Psoas muscle (tissue), 8 donors: ENCODE data around the gene CEP70. TPM values are rescaled to one million over a fixed set of nuclear protein-coding genes. Genes with fewer than 3 reads are reported as not detected.
"Not testable (repeated sequence)": the region's sequence is repeated elsewhere in the genome, so short reads cannot be mapped to it uniquely, and the experiment has no call there.

Experiments used
- ATAC-seq, 4 donors: fragments of 200-7000 bp; cut with Tn5 transposase; one replicate each; pipeline ENCODE4 v1.9.1; 2020; ENCODE audit warnings: moderate library complexity in 3 of 4, mild to moderate bottlenecking in 2 of 4
- DNase-seq, 2 donors: peaks; one replicate each; pipeline ENCODE4 v3.0.0-alpha.2; 2020
- H3K27ac ChIP-seq: fragments of 200-600 bp; one replicate; pipeline ENCODE4 v1.8.0; 2022
- H3K27me3 ChIP-seq, 3 donors: fragments of 200-600 bp in 1 of 3; one replicate each; pipeline versions ENCODE4 v1.6.1 to v1.8.0; 2013 to 2022; ENCODE audit warnings: low read length in 2 of 3, mild to moderate bottlenecking in 2 of 3, moderate library complexity in 1 of 3; ENCODE audit not compliant: insufficient read depth in 3 of 3
- H3K36me3 ChIP-seq, 2 donors: fragments of 200-600 bp in 1 of 2; one replicate each; pipeline versions ENCODE4 v1.6.1 to v1.8.0; 2013 to 2022; ENCODE audit warnings: low read depth in 1 of 2, mild to moderate bottlenecking in 1 of 2, moderate library complexity in 1 of 2; ENCODE audit not compliant: insufficient read depth in 1 of 2
- H3K4me1 ChIP-seq: fragments of 200-600 bp; one replicate; pipeline ENCODE4 v1.8.0; 2022
- H3K4me3 ChIP-seq: fragments of 200-600 bp; one replicate; pipeline ENCODE4 v1.8.0; 2022; ENCODE audit warnings: mild to moderate bottlenecking
- H3K9me3 ChIP-seq: fragments of 200-600 bp; one replicate; pipeline ENCODE4 v1.8.0; 2022
- WGBS, 3 donors: extraction: QIAGEN DNeasy Blood & Tissue Kit; methylation state at CpG; one replicate each; pipeline versions ENCODE4 v1.1.6 to v1.1.7; 2013; 5-methylcytosine and 5-hydroxymethylcytosine counted together
- intact Hi-C, 2 donors: fragments of 100-400 bp; cut with DNase I; formaldehyde crosslinking; loops; one replicate each; pipeline versions ENCODE4 v1.11.0 to v1.14.2; 2022
- polyA plus RNA-seq, 3 donors: library from polyadenylated mRNA; stranded (reverse); fragments of 200-250 nt; gene quantifications; one replicate each; pipeline ENCODE4 v1.2.3, GENCODE V29; 2013
- total RNA-seq, 4 donors: library from RNA; stranded (reverse); fragmentation: NEBNext Ultra II Directional in 2 of 4; extraction: Animal tissue kit (Norgen Biotek cat#: 25700) in 2 of 4; gene quantifications; one replicate each; pipeline versions ENCODE4 v1.2.1 to v1.2.4, GENCODE V29; 2021 to 2023
- TF ChIP-seq, protein P1 (sequence below): fragments of 200-600 bp; IDR thresholded peaks from one replicate; pipeline ENCODE4 v1.8.0; 2022; ENCODE audit warnings: antibody characterized with exemption
- donor health status: healthy with polysubstance abuse.
- donor health status: DM: no; HTN: no; CAD: no; lungs with moderate emphysema.
- donor health status: Bipolar disorder and iron deficiency.
- donor health status: healthy.
- donor health status: DM: yes; HTN: yes; CAD: no.
- donor health status: DM: no; HTN: no; CAD: no.
- donor health status: DM: no; HTN: no; CAD: no.
- donor health status: DM: yes; HTN: yes; CAD: no.

The CEP70 gene
- total and polyA plus RNA-seq, 7 donors = 4.1 to 30.4 (median 21.4) TPM

DNA sequence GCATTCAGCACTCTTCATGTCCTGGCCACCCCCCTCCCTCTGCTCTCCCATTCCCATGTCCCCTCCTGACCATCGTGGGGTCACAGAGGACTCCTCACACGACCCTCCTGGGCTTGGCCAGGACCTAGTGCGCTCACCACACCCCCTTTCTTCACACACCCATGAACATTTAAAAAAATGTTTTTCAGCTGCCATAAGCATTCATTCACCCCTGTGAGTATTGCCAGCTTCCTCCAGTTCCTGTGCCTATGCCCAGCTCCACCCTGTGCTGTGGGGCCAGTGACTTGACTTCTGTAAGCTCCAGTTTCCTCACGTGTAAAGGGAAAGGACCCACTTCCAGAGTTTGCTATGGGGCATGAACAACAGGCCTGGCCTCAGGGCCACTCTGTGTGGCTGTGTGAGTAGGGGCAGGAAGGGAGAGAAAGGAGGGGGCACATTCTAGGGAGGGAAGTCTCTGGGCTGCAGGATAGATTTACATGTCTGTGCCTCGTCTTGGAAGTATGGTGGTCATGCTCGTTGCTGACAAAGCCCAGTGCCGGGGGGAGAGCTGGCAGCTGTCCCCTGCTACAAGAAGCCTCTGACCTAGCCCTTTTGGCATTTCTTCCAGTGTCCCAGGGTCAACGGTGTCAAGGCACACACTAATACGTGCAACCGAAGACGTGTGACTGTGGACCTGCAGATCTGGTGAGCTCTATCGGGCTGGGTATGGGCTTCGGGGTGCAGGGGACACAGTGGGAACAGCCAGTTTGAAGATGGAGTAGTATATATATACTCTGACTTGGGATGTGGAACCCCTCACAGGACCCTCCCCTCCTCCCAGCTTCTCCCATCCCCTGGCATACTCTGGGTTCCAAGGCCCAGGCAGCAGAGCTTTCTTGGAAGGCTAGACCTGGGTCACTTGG is 136.8 kb downstream of the CEP70 start:
- intact Hi-C loops = no loop called here
- no peaks in the 10 kb centered on the region for H3K36me3 ChIP-seq
- DNase-seq (no peak), ATAC-seq (peak in 3 of 4 donors; percentile 31 to 48 (median 46))
- H3K9me3 ChIP-seq = no peaks in the 10 kb centered on the region
- no peaks in the 10 kb centered on the region for H3K27me3 ChIP-seq
- TF ChIP-seq, protein P1, sequence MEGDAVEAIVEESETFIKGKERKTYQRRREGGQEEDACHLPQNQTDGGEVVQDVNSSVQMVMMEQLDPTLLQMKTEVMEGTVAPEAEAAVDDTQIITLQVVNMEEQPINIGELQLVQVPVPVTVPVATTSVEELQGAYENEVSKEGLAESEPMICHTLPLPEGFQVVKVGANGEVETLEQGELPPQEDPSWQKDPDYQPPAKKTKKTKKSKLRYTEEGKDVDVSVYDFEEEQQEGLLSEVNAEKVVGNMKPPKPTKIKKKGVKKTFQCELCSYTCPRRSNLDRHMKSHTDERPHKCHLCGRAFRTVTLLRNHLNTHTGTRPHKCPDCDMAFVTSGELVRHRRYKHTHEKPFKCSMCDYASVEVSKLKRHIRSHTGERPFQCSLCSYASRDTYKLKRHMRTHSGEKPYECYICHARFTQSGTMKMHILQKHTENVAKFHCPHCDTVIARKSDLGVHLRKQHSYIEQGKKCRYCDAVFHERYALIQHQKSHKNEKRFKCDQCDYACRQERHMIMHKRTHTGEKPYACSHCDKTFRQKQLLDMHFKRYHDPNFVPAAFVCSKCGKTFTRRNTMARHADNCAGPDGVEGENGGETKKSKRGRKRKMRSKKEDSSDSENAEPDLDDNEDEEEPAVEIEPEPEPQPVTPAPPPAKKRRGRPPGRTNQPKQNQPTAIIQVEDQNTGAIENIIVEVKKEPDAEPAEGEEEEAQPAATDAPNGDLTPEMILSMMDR = no peak
- H3K27ac ChIP-seq = no peak overlapping the region
- H3K4me3 ChIP-seq = no peak overlapping the region
- WGBS, 3 donors = 47 to 67% (median 52%) methylated on average over 13 of the region's 13 CpGs
- H3K4me1 ChIP-seq = no peaks in the 10 kb centered on the region

DNA sequence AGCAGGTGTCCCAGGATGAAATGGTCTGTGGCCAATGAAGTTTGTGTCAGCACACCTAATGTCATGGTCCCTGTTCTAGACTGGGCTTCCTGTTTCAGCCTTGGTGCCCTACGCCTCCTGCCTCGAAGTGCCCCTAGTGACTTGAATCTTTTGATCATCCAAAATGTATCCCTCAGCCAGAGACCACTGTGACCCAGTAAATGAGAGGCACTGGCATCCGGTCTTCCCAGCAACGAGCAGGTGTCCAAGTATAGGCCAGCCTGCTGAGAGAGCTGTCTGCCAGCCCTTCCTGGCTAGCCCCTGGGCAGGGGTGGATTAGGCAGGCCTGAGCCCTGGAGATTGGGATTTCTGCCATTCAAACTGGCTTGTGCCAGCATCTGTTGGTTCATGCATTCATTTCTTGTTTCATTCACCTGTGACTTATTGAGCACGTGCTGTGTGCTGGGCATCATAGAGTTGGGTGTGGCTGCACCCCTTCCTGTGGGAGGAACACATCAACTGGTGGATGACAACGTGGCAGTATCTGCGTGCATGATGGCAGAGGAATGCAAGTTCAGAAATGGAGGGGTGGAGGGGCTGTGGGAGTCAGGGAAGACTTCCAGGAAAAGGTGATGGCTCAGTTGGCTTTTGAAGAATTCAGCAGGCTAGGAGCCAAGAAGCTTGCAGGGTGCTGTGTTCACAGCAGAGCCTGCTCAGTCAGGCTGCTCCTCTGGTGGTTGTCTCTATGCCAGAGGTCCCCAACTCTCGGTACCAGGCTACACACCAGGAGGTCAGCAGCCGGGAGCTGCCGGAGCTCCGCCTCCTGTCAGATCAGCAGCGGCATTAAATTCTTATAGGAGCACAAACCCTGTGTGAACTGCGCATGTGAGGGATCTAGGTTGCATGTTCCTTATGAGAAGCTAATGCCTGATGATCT is 138.0 kb downstream of the CEP70 start:
- DNase-seq = no peak
- Histone ChIP-seq H3K27ac (no peak overlapping the region), H3K36me3 (no peaks in the 10 kb centered on the region), H3K27me3 (no peaks in the 10 kb centered on the region), H3K4me3 (no peak overlapping the region), H3K9me3 (no peaks in the 10 kb centered on the region), H3K4me1 (no peaks in the 10 kb centered on the region)
- peak in 2 of 4 donors; percentile 22 to 27 for ATAC-seq
- 52 to 66% (median 55%) methylated on average over 13 of the region's 13 CpGs for WGBS, 3 donors
- TF ChIP-seq, protein P1 = no peak
- intact Hi-C loops = no loop called here

DNA sequence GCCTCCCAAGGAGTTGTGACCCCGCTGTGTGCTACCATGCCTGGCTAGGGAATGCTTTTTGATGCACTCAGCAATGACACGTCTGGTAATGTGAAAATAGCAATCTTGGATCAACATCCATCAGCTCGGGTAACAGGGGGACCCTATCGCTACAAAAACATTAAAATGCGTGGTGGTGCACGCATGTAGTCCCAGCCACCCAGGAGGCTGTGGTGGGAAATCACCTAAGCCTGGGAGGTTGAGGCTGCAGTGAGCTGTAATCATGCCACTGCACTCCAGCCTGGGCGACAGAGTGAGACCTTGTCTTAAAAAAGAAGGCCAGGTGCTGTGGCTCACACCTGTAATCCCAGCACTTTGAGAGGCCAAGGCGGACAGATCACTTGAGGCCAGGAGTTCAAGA is 140.1 kb downstream of the CEP70 start:
- H3K4me3 ChIP-seq, ATAC-seq, H3K9me3 ChIP-seq, H3K4me1 ChIP-seq, DNase-seq, H3K27me3 ChIP-seq, H3K36me3 ChIP-seq, H3K27ac ChIP-seq, intact Hi-C loops: not testable (repeated sequence)
- whole genome bisulfite sequencing, 3 donors = 87 to 93% (median 89%) methylated on average over 8 of the region's 8 CpGs

DNA sequence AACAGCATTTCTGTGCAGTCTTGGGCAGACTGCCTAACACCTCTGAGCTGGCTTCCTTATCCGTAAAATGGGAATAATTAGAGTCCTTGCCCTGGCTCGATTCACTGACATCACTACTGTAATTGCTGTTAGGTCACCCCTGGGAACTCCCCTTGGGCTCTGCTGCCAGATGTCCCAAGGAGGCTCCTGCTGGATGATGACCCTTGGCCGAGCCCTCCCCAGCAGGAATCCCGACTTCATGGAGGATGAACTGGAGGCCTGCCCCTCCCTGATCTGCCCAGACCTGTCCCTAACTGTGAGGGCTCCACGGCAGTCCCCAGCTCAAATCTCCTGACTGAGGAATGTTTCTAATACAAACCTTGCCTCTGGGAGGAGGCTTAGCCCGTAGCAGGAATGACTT is 141.6 kb downstream of the CEP70 start:
- Histone ChIP-seq H3K27ac (no peak overlapping the region), H3K27me3 (no peaks in the 10 kb centered on the region), H3K4me1 (no peaks in the 10 kb centered on the region), H3K4me3 (no peak overlapping the region), H3K9me3 (no peaks in the 10 kb centered on the region), H3K36me3 (no peaks in the 10 kb centered on the region)
- intact Hi-C loops = no loop called here
- ATAC-seq (no peak), DNase-seq (no peak)
- TF ChIP-seq, protein P1 = no peak
- 49 to 56% (median 52%) methylated on average over 6 of the region's 6 CpGs for WGBS, 3 donors
